HEK293T (cell line): Measurements from ENCODE around the gene AQP1.

ENCODE experiments used
- FOXM1 ChIP-seq: fragments of 450-650 bp; IDR thresholded peaks from 2 replicates; pipeline ENCODE4 v1.6.1; 2017; ENCODE audit warnings: mild to moderate bottlenecking, borderline replicate concordance
- SUZ12 ChIP-seq: fragments of 450-650 bp; IDR thresholded peaks from 2 replicates; pipeline ENCODE4 v1.6.1; 2016; ENCODE audit warnings: mild to moderate bottlenecking

DNA sequence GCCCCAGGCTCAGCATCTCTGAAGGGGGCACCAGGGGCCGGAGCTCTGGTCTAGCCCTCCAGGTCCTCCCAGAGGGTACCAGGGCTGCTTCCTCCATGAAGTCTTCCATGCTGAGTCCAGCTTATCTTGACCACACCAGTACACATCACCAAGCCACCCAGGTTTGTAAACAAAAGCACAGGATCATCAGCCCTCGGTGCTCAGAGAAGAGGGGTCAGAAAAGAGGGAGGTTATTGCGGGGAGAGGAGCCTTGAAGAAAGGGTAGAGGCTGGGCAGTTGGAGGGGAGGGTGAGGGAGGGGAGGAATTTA is 23.9 kb downstream of the AQP1 start:
- no peak for TF ChIP-seq SUZ12
- TF ChIP-seq FOXM1 = no peak
